Measurements from ENCODE around the gene MDH2.

The MDH2 gene

DNA sequence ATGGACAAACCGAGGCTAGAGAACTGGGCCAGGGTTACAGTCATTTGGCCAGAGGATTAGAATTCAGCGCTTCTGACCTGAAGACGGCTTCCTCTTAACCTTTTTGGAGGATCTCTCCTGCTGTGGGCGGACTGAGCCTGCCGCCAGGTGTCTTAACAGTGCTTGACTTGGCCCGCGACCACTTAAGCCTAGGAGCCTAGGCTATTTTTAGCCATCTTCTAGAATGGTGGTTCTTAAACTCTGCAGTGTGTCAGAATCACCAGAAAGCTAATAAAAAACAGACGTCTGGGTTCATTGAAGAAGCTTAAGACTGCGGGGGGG, 722 bp downstream of the MDH2 start:
- Histone ChIP-seq H3K4me3 (ENCODE audit: low read length in 2 of 2) (peak overlapping the region; percentile 95 to 97), H4K8ac (ENCODE audit: low read depth, low read length) (no peak overlapping the region), H2BK15ac (ENCODE audit: low read length) (no peak overlapping the region), H2BK5ac (ENCODE audit: low read length) (no peak overlapping the region), H3K36me3 (replicated peaks in 1 of 2; ENCODE audit: control insufficient read depth in 2 of 2, insufficient read depth in 2 of 2, low read length in 2 of 2) (peaks cover 5 to 45% of the 10 kb centered on the region in 2 donors), H3K9me3 (replicated peaks in 1 of 2; ENCODE audit: control insufficient read depth in 2 of 2, insufficient read depth in 1 of 2, low read depth in 1 of 2, low read length in 2 of 2) (no peaks in the 10 kb centered on the region), H3K79me1 (ENCODE audit: low read depth, low read length) (peaks cover 16% of the 10 kb centered on the region), H2AFZ (ENCODE audit: low read length) (peak overlapping the region; percentile 88), H2BK120ac (ENCODE audit: low read depth, low read length) (no peak overlapping the region), H3K9ac (ENCODE audit: low read depth, low read length, poor library complexity) (peak overlapping the region; percentile 99), H3K4me2 (ENCODE audit: insufficient read depth, low read length, poor library complexity, severe bottlenecking) (peak overlapping the region; percentile 83), H3K4ac (ENCODE audit: low read length) (no peak overlapping the region), H2BK12ac (ENCODE audit: low read length) (no peak overlapping the region), H4K91ac (ENCODE audit: low read depth, low read length, poor library complexity) (no peak overlapping the region), H2AK5ac (ENCODE audit: low read depth, low read length) (no peak overlapping the region), H3K23ac (ENCODE audit: low read depth, low read length, poor library complexity) (no peak overlapping the region), H3K18ac (ENCODE audit: low read length) (no peak overlapping the region), H3K14ac (ENCODE audit: low read length) (no peak overlapping the region), H3K27ac (replicated peaks; ENCODE audit: low read length) (peak overlapping the region; percentile 22), H3K4me1 (ENCODE audit: control insufficient read depth in 2 of 2, insufficient read depth in 1 of 2, low read depth in 1 of 2, low read length in 2 of 2) (peaks cover 0 to 6% of the 10 kb centered on the region in 2 donors), H3K27me3 (ENCODE audit: control insufficient read depth in 3 of 3, insufficient read depth in 3 of 3, low read depth in 1 of 3, low read length in 3 of 3) (no peaks in the 10 kb centered on the region)
- WGBS, 2 donors (ENCODE audit: extremely low coverage in 2 of 2, insufficient read length in 2 of 2, insufficient replicate concordance in 1 of 2) = no CpG with 5 or more reads among the region's 9 CpGs
- no peak for DNase-seq (ENCODE audit: low spot score)

DNA sequence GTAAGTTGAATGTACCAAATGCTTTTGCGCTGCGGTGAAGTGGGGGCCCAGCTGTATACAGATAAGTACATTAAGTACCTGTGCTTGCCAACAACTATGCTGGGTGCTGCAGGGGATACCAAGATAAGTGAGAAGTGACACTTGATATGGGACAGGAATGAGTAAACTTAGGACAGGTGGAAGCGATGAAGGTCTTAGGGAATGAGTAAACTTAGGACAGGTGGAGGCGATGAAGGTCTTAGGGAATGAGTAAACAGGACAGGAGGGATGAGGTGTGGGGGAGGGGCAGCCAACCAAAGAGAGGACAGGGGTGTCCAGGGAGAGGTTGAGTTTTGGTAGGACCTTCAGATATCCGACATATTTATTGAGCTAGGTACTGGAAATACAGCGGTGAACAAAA, 1.4 kb downstream of the MDH2 start:
- no CpG with 5 or more reads among the region's 6 CpGs for WGBS, 2 donors (ENCODE audit: extremely low coverage in 2 of 2, insufficient read length in 2 of 2, insufficient replicate concordance in 1 of 2)
- Histone ChIP-seq H3K18ac (ENCODE audit: low read length) (no peak overlapping the region), H3K36me3 (replicated peaks in 1 of 2; ENCODE audit: control insufficient read depth in 2 of 2, insufficient read depth in 2 of 2, low read length in 2 of 2) (peaks cover 5 to 51% of the 10 kb centered on the region in 2 donors), H2BK120ac (ENCODE audit: low read depth, low read length) (no peak overlapping the region), H2AFZ (ENCODE audit: low read length) (no peak overlapping the region), H3K9ac (ENCODE audit: low read depth, low read length, poor library complexity) (no peak overlapping the region), H3K4me3 (ENCODE audit: low read length in 2 of 2) (peak overlapping the region in 1 of 2 donors; percentile 95), H2BK12ac (ENCODE audit: low read length) (no peak overlapping the region), H3K14ac (ENCODE audit: low read length) (no peak overlapping the region), H4K8ac (ENCODE audit: low read depth, low read length) (no peak overlapping the region), H3K27ac (replicated peaks; ENCODE audit: low read length) (no peak overlapping the region), H3K79me1 (ENCODE audit: low read depth, low read length) (peaks cover 16% of the 10 kb centered on the region), H3K4me2 (ENCODE audit: insufficient read depth, low read length, poor library complexity, severe bottlenecking) (no peak overlapping the region), H3K4me1 (ENCODE audit: control insufficient read depth in 2 of 2, insufficient read depth in 1 of 2, low read depth in 1 of 2, low read length in 2 of 2) (peaks cover 0 to 6% of the 10 kb centered on the region in 2 donors), H3K9me3 (replicated peaks in 1 of 2; ENCODE audit: control insufficient read depth in 2 of 2, insufficient read depth in 1 of 2, low read depth in 1 of 2, low read length in 2 of 2) (no peaks in the 10 kb centered on the region), H2BK15ac (ENCODE audit: low read length) (no peak overlapping the region), H3K23ac (ENCODE audit: low read depth, low read length, poor library complexity) (no peak overlapping the region), H4K91ac (ENCODE audit: low read depth, low read length, poor library complexity) (no peak overlapping the region), H3K4ac (ENCODE audit: low read length) (no peak overlapping the region), H2AK5ac (ENCODE audit: low read depth, low read length) (no peak overlapping the region), H2BK5ac (ENCODE audit: low read length) (no peak overlapping the region), H3K27me3 (ENCODE audit: control insufficient read depth in 3 of 3, insufficient read depth in 3 of 3, low read depth in 1 of 3, low read length in 3 of 3) (no peaks in the 10 kb centered on the region)
- no peak for DNase-seq (ENCODE audit: low spot score)

DNA sequence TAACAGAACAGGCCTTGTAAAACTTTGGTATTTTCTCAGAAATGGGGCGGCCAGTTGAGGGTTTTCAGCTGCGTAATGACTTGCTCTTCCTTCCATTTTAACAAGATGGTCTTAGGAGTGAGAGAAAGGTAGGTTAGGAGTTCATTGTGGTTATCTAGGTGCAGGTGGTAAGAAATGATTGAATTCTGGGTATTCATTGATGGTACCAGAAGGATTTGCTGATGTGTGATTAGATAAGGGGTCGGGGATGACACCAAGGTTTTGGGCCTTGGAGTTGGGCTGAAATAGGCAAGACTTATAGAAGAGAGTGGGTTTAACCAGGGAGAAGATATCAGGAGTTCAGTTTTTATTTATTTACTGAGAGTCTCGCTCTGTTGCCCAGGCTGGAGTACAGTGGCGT, 2.6 kb downstream of the MDH2 start:
- H3K79me1 ChIP-seq (ENCODE audit: low read depth, low read length) = peaks cover 16% of the 10 kb centered on the region
- H3K36me3 ChIP-seq (replicated peaks in 1 of 2; ENCODE audit: control insufficient read depth in 2 of 2, insufficient read depth in 2 of 2, low read length in 2 of 2) = peaks cover 7 to 59% of the 10 kb centered on the region in 2 donors
- H3K27ac ChIP-seq (replicated peaks; ENCODE audit: low read length) = no peak overlapping the region
- no peak overlapping the region for H3K4me2 ChIP-seq (ENCODE audit: insufficient read depth, low read length, poor library complexity, severe bottlenecking)
- no peak overlapping the region for H2BK12ac ChIP-seq (ENCODE audit: low read length)
- H3K4me1 ChIP-seq (ENCODE audit: control insufficient read depth in 2 of 2, insufficient read depth in 1 of 2, low read depth in 1 of 2, low read length in 2 of 2) = peaks cover 0 to 6% of the 10 kb centered on the region in 2 donors
- no peaks in the 10 kb centered on the region for H3K9me3 ChIP-seq (replicated peaks in 1 of 2; ENCODE audit: control insufficient read depth in 2 of 2, insufficient read depth in 1 of 2, low read depth in 1 of 2, low read length in 2 of 2)
- H4K8ac ChIP-seq (ENCODE audit: low read depth, low read length) = no peak overlapping the region
- no CpG with 5 or more reads among the region's 5 CpGs for WGBS, 2 donors (ENCODE audit: extremely low coverage in 2 of 2, insufficient read length in 2 of 2, insufficient replicate concordance in 1 of 2)
- H3K14ac ChIP-seq (ENCODE audit: low read length) = no peak overlapping the region
- H2AK5ac ChIP-seq (ENCODE audit: low read depth, low read length) = no peak overlapping the region
- H4K91ac ChIP-seq (ENCODE audit: low read depth, low read length, poor library complexity) = no peak overlapping the region
- no peaks in the 10 kb centered on the region for H3K27me3 ChIP-seq (ENCODE audit: control insufficient read depth in 3 of 3, insufficient read depth in 3 of 3, low read depth in 1 of 3, low read length in 3 of 3)
- no peak overlapping the region for H2BK15ac ChIP-seq (ENCODE audit: low read length)
- no peak overlapping the region for H2BK5ac ChIP-seq (ENCODE audit: low read length)
- H3K4ac ChIP-seq (ENCODE audit: low read length) = no peak overlapping the region
- no peak overlapping the region for H3K9ac ChIP-seq (ENCODE audit: low read depth, low read length, poor library complexity)
- H3K23ac ChIP-seq (ENCODE audit: low read depth, low read length, poor library complexity) = no peak overlapping the region
- H3K18ac ChIP-seq (ENCODE audit: low read length) = no peak overlapping the region
- H2AFZ ChIP-seq (ENCODE audit: low read length) = no peak overlapping the region
- no peak for DNase-seq (ENCODE audit: low spot score)
- no peak overlapping the region for H2BK120ac ChIP-seq (ENCODE audit: low read depth, low read length)
- no peak overlapping the region for H3K4me3 ChIP-seq (ENCODE audit: low read length in 2 of 2)

DNA sequence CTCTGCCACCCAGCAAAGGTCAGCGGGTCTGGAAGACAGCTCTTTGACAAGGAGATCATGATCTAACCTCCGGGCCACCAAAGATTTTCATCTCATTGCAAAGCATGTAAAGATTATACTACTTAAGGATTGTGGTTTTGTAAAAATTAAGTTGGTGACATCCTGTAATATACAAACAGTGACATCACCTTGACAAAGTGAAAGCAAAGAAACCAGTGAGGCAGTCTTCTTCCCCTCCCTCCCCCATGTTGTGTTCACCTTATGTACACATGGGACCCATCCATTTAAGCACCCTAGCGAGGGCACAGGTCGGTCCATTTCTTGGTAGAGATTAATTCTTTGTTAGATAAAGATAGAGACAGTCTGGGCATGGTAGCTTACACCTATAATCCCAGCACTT, 3.9 kb downstream of the MDH2 start:
- no peak overlapping the region for H4K91ac ChIP-seq (ENCODE audit: low read depth, low read length, poor library complexity)
- no peak overlapping the region for H3K4me2 ChIP-seq (ENCODE audit: insufficient read depth, low read length, poor library complexity, severe bottlenecking)
- no peak overlapping the region for H2BK5ac ChIP-seq (ENCODE audit: low read length)
- DNase-seq (ENCODE audit: low spot score) = no peak
- no peak overlapping the region for H2AFZ ChIP-seq (ENCODE audit: low read length)
- no peak overlapping the region for H2BK120ac ChIP-seq (ENCODE audit: low read depth, low read length)
- H3K36me3 ChIP-seq (replicated peaks in 1 of 2; ENCODE audit: control insufficient read depth in 2 of 2, insufficient read depth in 2 of 2, low read length in 2 of 2) = peaks cover 7 to 70% of the 10 kb centered on the region in 2 donors
- no peak overlapping the region for H3K14ac ChIP-seq (ENCODE audit: low read length)
- H2BK15ac ChIP-seq (ENCODE audit: low read length) = no peak overlapping the region
- H3K9me3 ChIP-seq (replicated peaks in 1 of 2; ENCODE audit: control insufficient read depth in 2 of 2, insufficient read depth in 1 of 2, low read depth in 1 of 2, low read length in 2 of 2) = no peaks in the 10 kb centered on the region
- H3K18ac ChIP-seq (ENCODE audit: low read length) = no peak overlapping the region
- no peak overlapping the region for H3K27ac ChIP-seq (replicated peaks; ENCODE audit: low read length)
- H3K4me1 ChIP-seq (ENCODE audit: control insufficient read depth in 2 of 2, insufficient read depth in 1 of 2, low read depth in 1 of 2, low read length in 2 of 2) = peaks cover 0 to 6% of the 10 kb centered on the region in 2 donors
- no peaks in the 10 kb centered on the region for H3K27me3 ChIP-seq (ENCODE audit: control insufficient read depth in 3 of 3, insufficient read depth in 3 of 3, low read depth in 1 of 3, low read length in 3 of 3)
- no peak overlapping the region for H3K23ac ChIP-seq (ENCODE audit: low read depth, low read length, poor library complexity)
- H4K8ac ChIP-seq (ENCODE audit: low read depth, low read length) = no peak overlapping the region
- no peak overlapping the region for H2AK5ac ChIP-seq (ENCODE audit: low read depth, low read length)
- no CpG with 5 or more reads among the region's 4 CpGs for WGBS, 2 donors (ENCODE audit: extremely low coverage in 2 of 2, insufficient read length in 2 of 2, insufficient replicate concordance in 1 of 2)
- H2BK12ac ChIP-seq (ENCODE audit: low read length) = no peak overlapping the region
- no peak overlapping the region for H3K4me3 ChIP-seq (ENCODE audit: low read length in 2 of 2)
- H3K9ac ChIP-seq (ENCODE audit: low read depth, low read length, poor library complexity) = no peak overlapping the region
- H3K79me1 ChIP-seq (ENCODE audit: low read depth, low read length) = peaks cover 16% of the 10 kb centered on the region
- H3K4ac ChIP-seq (ENCODE audit: low read length) = no peak overlapping the region
